ENCODE results near the gene SELENOO. TPM values are rescaled to one million over a fixed set of nuclear protein-coding genes. Genes with fewer than 3 reads are reported as not detected.

SELENOO gene
- total RNA-seq, 2 experiments from 2014 or later = 27.9 to 33.3 TPM

GRCh38 chr22:50244420-50245213, 43.8 kb downstream of the SELENOO start, which contains the start of gene TUBGCP6:
Gene TUBGCP6, minus strand, starts transcription at chr22:50245023. Its CDS starts 564 bp downstream, at chr22:50244459.
- no peaks in the 10 kb centered on the region for H3K27me3 Mint-ChIP-seq
- peak; percentile 97 for DNase-seq
- POLR2A ChIA-PET = interaction anchor here (0.7 to 2.9 kb wide), 14 partner anchors 12 to 383 kb away, joined by 3 to 14 read pairs (median 4); partner anchors contain the start of genes ARSA, PPP6R2 and SCO2
- H3K4me1 Mint-ChIP-seq = peaks cover 26% of the 10 kb centered on the region
- peaks cover 5% of the 10 kb centered on the region for H3K36me3 Mint-ChIP-seq
- peak; percentile 81 for ATAC-seq (ENCODE audit: low read depth)
- peak within 1 kb of the TSS; percentile 99 for H3K27ac Mint-ChIP-seq
- H3K4me3 Mint-ChIP-seq = peak within 1 kb of the TSS; percentile 99
- H3K9me3 Mint-ChIP-seq = no peaks in the 10 kb centered on the region

- no peak for DNase-seq
- Mint-ChIP-seq H3K27ac (peak overlapping the region; percentile 99), H3K4me1 (peaks cover 30% of the 10 kb centered on the region), H3K27me3 (no peaks in the 10 kb centered on the region), H3K36me3 (peaks cover 5% of the 10 kb centered on the region), H3K9me3 (no peaks in the 10 kb centered on the region), H3K4me3 (peak overlapping the region; percentile 99)
- no peak for ATAC-seq (ENCODE audit: low read depth)
- POLR2A ChIA-PET = interaction anchor here (0.8 to 1.1 kb wide), 2 partner anchors 54 to 375 kb away, joined by 3 to 4 read pairs; no protein-coding TSS in a partner anchor
Measured at GRCh38 chr22:50245214-50246072, 44.6 kb downstream of the SELENOO start.

GRCh38 chr22:50246242-50247175, 45.7 kb downstream of the SELENOO start:
- no peak for ATAC-seq (ENCODE audit: low read depth)
- no peak for DNase-seq
- Mint-ChIP-seq H3K4me3 (peak overlapping the region; percentile 55), H3K9me3 (no peaks in the 10 kb centered on the region), H3K27ac (peak overlapping the region; percentile 25), H3K4me1 (peaks cover 26% of the 10 kb centered on the region), H3K36me3 (peaks cover 5% of the 10 kb centered on the region), H3K27me3 (no peaks in the 10 kb centered on the region)
- POLR2A ChIA-PET = interaction anchor here (1.1 kb wide), 1 partner anchor 55 kb away, joined by 3 read pairs; no protein-coding TSS in a partner anchor

- POLR2A ChIA-PET = no interaction called here
- no peaks in the 10 kb centered on the region for H3K9me3 Mint-ChIP-seq
- no peak for DNase-seq
- H3K27me3 Mint-ChIP-seq = no peaks in the 10 kb centered on the region
- H3K36me3 Mint-ChIP-seq = peaks cover 5% of the 10 kb centered on the region
- ATAC-seq (ENCODE audit: low read depth) = no peak
- H3K27ac Mint-ChIP-seq = peak overlapping the region; percentile 70
- H3K4me3 Mint-ChIP-seq = no peak overlapping the region
- H3K4me1 Mint-ChIP-seq = peaks cover 16% of the 10 kb centered on the region
Measured at GRCh38 chr22:50247748-50248147, 46.9 kb downstream of the SELENOO start.

- no peak for ATAC-seq (ENCODE audit: low read depth)
- Mint-ChIP-seq H3K9me3 (no peaks in the 10 kb centered on the region), H3K4me3 (no peak overlapping the region), H3K36me3 (peaks cover 5% of the 10 kb centered on the region), H3K27ac (no peak overlapping the region), H3K27me3 (no peaks in the 10 kb centered on the region), H3K4me1 (peaks cover 15% of the 10 kb centered on the region)
- no peak for DNase-seq
- POLR2A ChIA-PET = no interaction called here
Measured at GRCh38 chr22:50248196-50249081, 47.6 kb downstream of the SELENOO start.

- H3K36me3 Mint-ChIP-seq = peaks cover 5% of the 10 kb centered on the region
- POLR2A ChIA-PET = interaction anchor here (1.5 to 3.4 kb wide), 6 partner anchors 7 to 371 kb away, joined by 3 to 26 read pairs (median 10); partner anchors contain the start of genes MAPK12 and SCO2
- no peaks in the 10 kb centered on the region for H3K27me3 Mint-ChIP-seq
- peak overlapping the region; percentile 87 for H3K4me3 Mint-ChIP-seq
- H3K27ac Mint-ChIP-seq = peak overlapping the region; percentile 61
- DNase-seq (no peak), ATAC-seq (ENCODE audit: low read depth) (no peak)
- no peaks in the 10 kb centered on the region for H3K9me3 Mint-ChIP-seq
- peaks cover 9% of the 10 kb centered on the region for H3K4me1 Mint-ChIP-seq
Measured at GRCh38 chr22:50249341-50250248, 48.8 kb downstream of the SELENOO start.

- DNase-seq (no peak), ATAC-seq (ENCODE audit: low read depth) (no peak)
- Mint-ChIP-seq H3K36me3 (peaks cover 2% of the 10 kb centered on the region), H3K9me3 (no peaks in the 10 kb centered on the region), H3K27me3 (no peaks in the 10 kb centered on the region), H3K4me3 (peak overlapping the region; percentile 87), H3K27ac (peak overlapping the region; percentile 61), H3K4me1 (peaks cover 7% of the 10 kb centered on the region)
- POLR2A ChIA-PET = interaction anchor here (1.3 to 3.4 kb wide), 12 partner anchors 8 to 371 kb away, joined by 3 to 26 read pairs (median 7); partner anchors contain the start of genes LMF2, MAPK12, NCAPH2 and SCO2
Measured at GRCh38 chr22:50250249-50250554, 49.4 kb downstream of the SELENOO start.

GRCh38 chr22:50250555-50251476, 50.0 kb downstream of the SELENOO start, which contains the start of gene HDAC10:
Gene HDAC10, minus strand, starts transcription at chr22:50251265. Its CDS starts 233 bp downstream, at chr22:50251032.
- DNase-seq (peak; percentile 90), ATAC-seq (ENCODE audit: low read depth) (peak; percentile 83)
- Mint-ChIP-seq H3K9me3 (no peaks in the 10 kb centered on the region), H3K27me3 (no peaks in the 10 kb centered on the region), H3K4me1 (peaks cover 7% of the 10 kb centered on the region), H3K4me3 (peak within 1 kb of the TSS; percentile 87), H3K36me3 (peaks cover 2% of the 10 kb centered on the region), H3K27ac (peak within 1 kb of the TSS; percentile 84)
- POLR2A ChIA-PET = interaction anchor here (1.0 to 3.4 kb wide), 14 partner anchors 8 to 370 kb away, joined by 3 to 26 read pairs (median 6); partner anchors contain the start of genes LMF2, MAPK12, NCAPH2 and SCO2

GRCh38 chr22:50251477-50252081, 50.8 kb downstream of the SELENOO start:
- H3K27me3 Mint-ChIP-seq = no peaks in the 10 kb centered on the region
- H3K36me3 Mint-ChIP-seq = peaks cover 2% of the 10 kb centered on the region
- POLR2A ChIA-PET = interaction anchor here (1.0 to 3.4 kb wide), 13 partner anchors 9 to 369 kb away, joined by 3 to 26 read pairs (median 6); partner anchors contain the start of genes LMF2, MAPK12, NCAPH2 and SCO2
- H3K4me1 Mint-ChIP-seq = peaks cover 7% of the 10 kb centered on the region
- H3K9me3 Mint-ChIP-seq = no peaks in the 10 kb centered on the region
- ATAC-seq (ENCODE audit: low read depth) = no peak
- no peak overlapping the region for H3K27ac Mint-ChIP-seq
- DNase-seq = no peak
- H3K4me3 Mint-ChIP-seq = peak overlapping the region; percentile 42
